Caco-2 (cell line): ENCODE results near the gene HDAC4. TPM values are rescaled to one million over a fixed set of nuclear protein-coding genes. Genes with fewer than 3 reads are reported as not detected.

Source experiments
- BruUV-seq: library from RNA; stranded (reverse); fragments of 400-500 nt; replicated peaks from 2 replicates; lab custom pipeline; 2021; lab: Mats Ljungman, UMichigan
- CTCF ChIA-PET: fragments of 300-600 bp; sonication (Branson Sonifier 250); formaldehyde crosslinking; loops from one replicate; lab custom pipeline; 2022; ENCODE audit warnings: antibody characterized with exemption; lab: Charles Lee
- POLR2A ChIA-PET: fragments of 300-600 bp; sonication (Branson Sonifier 250); formaldehyde crosslinking; loops from one replicate; lab custom pipeline; 2022; ENCODE audit warnings: antibody characterized with exemption; lab: Charles Lee
- DNase-seq, 2 experiments: peaks; one replicate each; pipeline versions ENCODE4 v3.0.0 to v3.0.0-alpha.2; 2020 to 2022
- H3K27me3 ChIP-seq: replicated peaks from 2 replicates; pipeline ENCODE4 v1.6.0; 2011; ENCODE audit warnings: low read length; ENCODE audit not compliant: control insufficient read depth, insufficient read depth
- H3K36me3 ChIP-seq: 2 replicates; pipeline ENCODE4 v1.5.1; 2011; ENCODE audit warnings: low read length; ENCODE audit not compliant: control insufficient read depth, insufficient read depth
- H3K4me1 ChIP-seq: fragments of 250-450 bp; sonication (Bioruptor Pico); 2 replicates; pipeline ENCODE4 v1.5.1; 2020; ENCODE audit warnings: mild to moderate bottlenecking
- H3K4me3 ChIP-seq: 2 replicates; pipeline ENCODE4 v1.5.1; 2011; ENCODE audit warnings: low read depth, mild to moderate bottlenecking, control low read depth, low read length
- H3K9me3 ChIP-seq: fragments of 250-450 bp; sonication (Bioruptor Pico); 2 replicates; pipeline ENCODE4 v1.5.1; 2020; ENCODE audit warnings: mild to moderate bottlenecking, moderate library complexity
- H3K27ac Mint-ChIP-seq: one replicate; pipeline ENCODE4 v1.8.0; 2022; ENCODE audit warnings: mixed read lengths; ENCODE audit not compliant: unreplicated experiment
- H3K27me3 Mint-ChIP-seq: one replicate; pipeline ENCODE4 v1.8.0; 2022; ENCODE audit warnings: mixed read lengths; ENCODE audit not compliant: insufficient read depth, unreplicated experiment
- H3K36me3 Mint-ChIP-seq: one replicate; pipeline ENCODE4 v1.8.0; 2022; ENCODE audit warnings: mild to moderate bottlenecking, mixed read lengths; ENCODE audit not compliant: insufficient read depth, unreplicated experiment
- H3K4me1 Mint-ChIP-seq: one replicate; pipeline ENCODE4 v1.8.0; 2022; ENCODE audit warnings: low read depth, mixed read lengths; ENCODE audit not compliant: unreplicated experiment
- H3K4me3 Mint-ChIP-seq: one replicate; pipeline ENCODE4 v1.8.0; 2022; ENCODE audit warnings: mild to moderate bottlenecking, moderate library complexity, mixed read lengths; ENCODE audit not compliant: unreplicated experiment
- H3K9me3 Mint-ChIP-seq: one replicate; pipeline ENCODE4 v1.8.0; 2022; ENCODE audit warnings: mixed read lengths; ENCODE audit not compliant: unreplicated experiment
- CTCF ChIP-seq, 2 experiments: fragments of 200-600 bp in 1 of 2; IDR thresholded peaks; 1 replicate in 1 of 2; 2 replicates in 1 of 2; pipeline versions ENCODE4 v1.5.1 to v1.8.0; 2011 to 2022; ENCODE audit warnings: antibody characterized with exemption in 1 of 2, control low read depth in 1 of 2, inconsistent platforms in 1 of 2, low read depth in 1 of 2, low read length in 1 of 2, mild to moderate bottlenecking in 1 of 2, moderate library complexity in 1 of 2; ENCODE audit not compliant: insufficient read depth in 1 of 2, severe bottlenecking in 1 of 2, unreplicated experiment in 1 of 2
- intact Hi-C: fragments of 100-400 bp; cut with micrococcal nuclease; formaldehyde crosslinking; loops from one replicate; pipeline ENCODE4 v1.10.0; 2022; ENCODE audit not compliant: unreplicated experiment
- total RNA-seq: library from RNA; stranded (reverse); gene quantifications from 2 replicates; pipeline ENCODE4 v1.2.3, GENCODE V29; 2022

The HDAC4 gene
- total RNA-seq, 1 experiment from 2014 or later, result 15.5 TPM

DNA sequence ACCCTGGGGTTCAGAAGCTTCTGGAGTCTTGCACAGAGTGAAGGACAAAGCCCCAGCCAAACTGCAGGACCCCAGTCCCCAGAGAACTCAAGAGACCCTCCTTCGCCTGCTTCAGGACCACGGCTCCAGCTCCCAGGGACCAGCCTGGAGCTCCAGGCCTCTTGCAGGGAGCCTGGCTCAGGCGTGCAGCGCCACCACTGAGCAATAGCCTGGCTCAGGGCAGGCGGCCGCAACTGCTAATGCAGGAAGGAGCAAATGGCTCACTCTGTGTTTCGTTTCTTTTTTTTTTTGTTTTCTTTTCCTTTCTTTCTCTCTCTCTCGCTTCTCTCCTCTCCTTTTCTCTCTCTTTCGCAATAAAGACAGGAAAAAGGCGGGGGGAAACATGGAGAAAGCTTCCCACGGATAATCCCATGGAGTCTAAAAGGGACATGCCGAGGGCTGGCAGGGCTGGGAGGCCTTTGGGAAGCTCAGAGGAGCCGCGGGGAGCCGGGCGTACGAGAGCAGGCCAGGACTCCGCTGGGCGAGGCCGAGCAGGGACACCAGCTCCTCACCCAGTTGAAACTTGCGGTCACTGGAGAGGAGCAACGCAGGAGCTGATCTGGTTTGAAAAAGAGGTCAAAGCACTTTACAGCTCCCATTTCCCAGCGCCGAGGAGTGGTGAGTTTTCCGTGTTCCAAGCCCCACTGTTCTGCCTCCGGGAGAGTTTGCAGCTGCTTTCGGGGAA is 308.1 kb downstream of the HDAC4 start:
- Histone ChIP-seq H3K4me3 (no peak overlapping the region), H3K4me1 (no peaks in the 10 kb centered on the region), H3K27me3 (no peaks in the 10 kb centered on the region), H3K36me3 (no peaks in the 10 kb centered on the region), H3K9me3 (no peaks in the 10 kb centered on the region)
- intact Hi-C loops, result no loop called here
- Mint-ChIP-seq H3K27me3 (no peaks in the 10 kb centered on the region), H3K27ac (no peak overlapping the region), H3K4me3 (no peak overlapping the region), H3K36me3 (peaks cover 4% of the 10 kb centered on the region), H3K4me1 (no peaks in the 10 kb centered on the region), H3K9me3 (no peaks in the 10 kb centered on the region)
- BruUV-seq, result no TSS peak
- ChIA-PET POLR2A (no interaction called here), CTCF (no interaction called here)
- no peak for DNase-seq
- no peak for TF ChIP-seq CTCF (IDR thresholded peaks at IDR 0.05; ENCODE audit: insufficient read depth in 1 of 2, low read depth in 1 of 2, low read length in 1 of 2, severe bottlenecking in 1 of 2, unreplicated experiment in 1 of 2)

DNA sequence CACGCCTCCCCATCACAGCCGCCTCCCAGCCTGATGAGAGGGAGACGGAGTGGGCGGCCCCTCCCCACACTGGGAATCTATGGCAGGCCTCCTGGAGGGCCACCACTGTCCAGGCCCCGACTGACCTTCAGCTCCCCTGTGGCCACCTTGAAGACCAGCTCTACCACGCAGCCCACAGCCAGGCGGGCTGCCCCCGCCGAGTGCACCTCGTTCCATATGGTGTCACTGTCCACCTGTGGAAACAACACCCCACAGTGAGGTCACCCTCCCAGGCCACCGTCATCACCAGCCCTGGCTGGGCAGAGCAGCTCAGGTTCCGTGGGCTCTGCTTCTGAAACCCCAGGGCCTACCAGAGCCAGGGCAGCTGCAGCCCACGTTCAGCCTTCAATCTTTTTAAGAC is 310.9 kb downstream of the HDAC4 start:
- no peak overlapping the region for H3K4me3 ChIP-seq

DNA sequence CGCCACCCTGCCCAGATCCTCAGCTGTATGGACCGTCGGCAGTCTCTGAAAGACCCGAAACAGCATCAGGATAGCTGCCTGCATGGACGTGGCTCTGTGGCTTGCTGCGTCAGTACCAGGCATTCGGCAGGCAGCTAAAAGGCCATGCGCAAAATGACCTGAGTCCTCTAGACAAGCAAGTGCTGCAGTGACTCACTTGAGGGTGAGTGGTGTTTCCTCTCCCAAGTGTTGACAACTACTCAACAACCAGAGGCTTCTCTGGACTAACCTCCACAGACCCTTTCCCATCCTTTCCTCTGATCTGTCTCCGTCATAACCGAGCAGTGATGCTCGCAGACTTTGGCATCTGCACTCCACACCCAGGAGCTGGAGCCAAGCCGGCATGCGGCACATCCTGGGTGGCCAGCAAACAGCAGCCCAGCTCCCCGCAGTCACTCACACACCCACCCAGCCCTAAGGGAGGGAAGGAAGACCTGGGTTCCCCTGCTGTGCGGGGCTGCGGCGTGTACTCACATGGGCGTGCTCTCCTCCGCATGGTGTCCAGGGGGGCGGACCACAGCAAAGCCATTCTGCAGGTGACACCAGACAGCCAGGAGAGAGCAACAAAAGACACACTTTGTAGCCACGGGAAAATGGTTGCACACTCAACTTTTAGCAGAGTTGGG is 313.6 kb downstream of the HDAC4 start:
- no peaks in the 10 kb centered on the region for H3K4me1 ChIP-seq
- no peak for TF ChIP-seq CTCF (IDR thresholded peaks at IDR 0.05; ENCODE audit: insufficient read depth in 1 of 2, low read depth in 1 of 2, low read length in 1 of 2, severe bottlenecking in 1 of 2, unreplicated experiment in 1 of 2)
- intact Hi-C loops, result no loop called here
- no peaks in the 10 kb centered on the region for H3K27me3 ChIP-seq
- Mint-ChIP-seq H3K27ac (no peak overlapping the region), H3K36me3 (peaks cover 4% of the 10 kb centered on the region), H3K4me1 (no peaks in the 10 kb centered on the region), H3K9me3 (no peaks in the 10 kb centered on the region), H3K4me3 (no peak overlapping the region), H3K27me3 (no peaks in the 10 kb centered on the region)
- no peak for DNase-seq
- ChIA-PET CTCF (no interaction called here), POLR2A (no interaction called here)
- no peaks in the 10 kb centered on the region for H3K36me3 ChIP-seq
- no peaks in the 10 kb centered on the region for H3K9me3 ChIP-seq
- H3K4me3 ChIP-seq, result no peak overlapping the region
- no TSS peak for BruUV-seq

More for the DNA sequence above, 310.9 kb downstream of the HDAC4 start:
- Histone ChIP-seq H3K27me3 (no peaks in the 10 kb centered on the region), H3K4me1 (no peaks in the 10 kb centered on the region), H3K9me3 (no peaks in the 10 kb centered on the region), H3K36me3 (no peaks in the 10 kb centered on the region)
- Mint-ChIP-seq H3K4me3 (no peak overlapping the region), H3K4me1 (no peaks in the 10 kb centered on the region), H3K27me3 (no peaks in the 10 kb centered on the region), H3K27ac (no peak overlapping the region), H3K36me3 (peaks cover 4% of the 10 kb centered on the region), H3K9me3 (no peaks in the 10 kb centered on the region)
- DNase-seq, result no peak
- no TSS peak for BruUV-seq
- ChIA-PET POLR2A (no interaction called here), CTCF (no interaction called here)
- TF ChIP-seq CTCF (IDR thresholded peaks at IDR 0.05; ENCODE audit: insufficient read depth in 1 of 2, low read depth in 1 of 2, low read length in 1 of 2, severe bottlenecking in 1 of 2, unreplicated experiment in 1 of 2), result no peak
- intact Hi-C loops, result no loop called here
